GM19467 (cell line): ENCODE data around the gene ADORA2A.
A peak's percentile ranks its signal among the peaks of the same experiment; 100 is the strongest.

ENCODE experiments used
- ATAC-seq: cut with Tn5 transposase; IDR thresholded peaks from one replicate; pipeline ENCODE4 v1.9.1; 2021; ENCODE audit warnings: mild to moderate bottlenecking, moderate library complexity; ENCODE audit not compliant: unreplicated experiment

Gene ADORA2A

DNA sequence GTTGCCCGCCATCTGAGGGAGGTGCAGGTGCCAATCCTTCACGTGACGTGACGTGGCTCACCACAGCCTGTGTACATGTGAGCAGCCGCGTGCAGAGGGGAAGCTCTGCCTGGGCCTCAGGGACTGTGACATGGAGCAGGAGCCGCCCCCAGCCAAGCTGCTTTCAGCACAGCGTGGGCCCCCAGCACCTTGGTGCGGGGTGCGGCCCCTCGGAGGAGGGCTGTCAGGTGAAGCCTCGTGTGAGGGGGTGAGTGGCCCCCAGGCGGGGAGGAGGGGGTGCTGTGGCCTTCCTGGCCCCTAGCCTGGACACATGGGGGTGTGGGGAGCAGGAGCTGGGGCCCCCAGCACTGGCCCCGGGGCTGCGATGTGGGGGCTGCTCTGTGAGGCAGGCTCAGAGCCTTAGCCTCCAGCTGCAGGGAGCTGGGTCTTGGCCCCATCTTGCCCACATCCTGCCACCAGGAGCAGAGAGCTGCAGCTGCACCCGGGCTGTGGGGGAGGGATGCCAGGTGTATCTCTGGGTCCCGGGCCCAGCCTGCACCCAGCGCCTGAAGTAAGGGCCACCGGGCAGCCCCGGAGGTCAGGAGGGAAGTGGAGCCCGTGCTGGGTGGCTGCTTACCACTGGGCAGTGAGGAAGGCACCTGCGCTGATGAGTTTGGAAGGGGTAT is at the start of gene ADORA2A:
Gene ADORA2A, plus strand, starts transcription at position 100 of the 665 bp plus-strand sequence. CDS start 5,806 bp downstream, outside the sequence.
- peak; percentile 48 for ATAC-seq

- no peak for ATAC-seq
Observed at GRCh38 chr22:24379536-24379935, 47.9 kb upstream of the ADORA2A start.

- no peak for ATAC-seq
Observed at GRCh38 chr22:24380220-24380904, 47.0 kb upstream of the ADORA2A start.

GRCh38 chr22:24380905-24381230 is 46.5 kb upstream of the ADORA2A start:
- ATAC-seq, result no peak

DNA sequence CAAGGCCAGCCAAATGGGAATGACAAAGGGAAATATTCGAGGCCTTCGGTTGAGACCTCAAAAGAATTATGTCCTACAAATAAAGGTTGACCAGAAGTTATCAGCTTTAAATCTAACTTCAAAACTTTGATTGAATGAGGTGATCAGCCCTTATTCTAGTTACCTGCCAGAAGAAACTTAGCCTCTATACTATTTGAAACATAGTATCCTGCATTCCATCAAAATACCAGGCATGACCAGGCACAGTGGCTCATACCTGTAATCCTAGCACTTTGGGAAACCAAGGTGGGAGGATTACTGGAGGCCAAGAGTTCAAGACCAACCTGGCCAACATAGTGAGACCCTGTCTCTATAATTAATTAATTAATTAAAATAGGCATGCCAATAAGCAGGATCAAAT is 44.3 kb upstream of the ADORA2A start:
- no peak for ATAC-seq

DNA sequence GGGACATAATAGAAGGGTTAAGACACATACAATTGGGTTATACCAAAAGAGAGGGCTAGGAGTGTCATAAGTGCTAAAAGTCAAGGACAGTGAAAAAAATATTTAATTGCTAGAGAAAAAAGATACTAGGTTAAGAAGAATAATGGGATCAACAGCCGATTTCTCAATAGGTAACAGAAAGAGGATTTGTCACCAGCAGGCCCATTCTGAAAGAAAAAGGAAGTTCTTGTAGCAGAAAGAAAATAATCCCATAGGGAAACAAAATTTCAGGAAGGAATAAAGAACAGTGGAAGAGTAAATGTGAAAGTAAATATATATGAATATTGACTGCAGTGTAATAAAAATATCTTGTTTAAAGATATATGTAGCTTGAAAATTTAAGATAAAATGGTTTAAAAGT is 43.3 kb upstream of the ADORA2A start:
- ATAC-seq, result no peak

- no peak for ATAC-seq
Observed at GRCh38 chr22:24386937-24387471, 40.4 kb upstream of the ADORA2A start.

DNA sequence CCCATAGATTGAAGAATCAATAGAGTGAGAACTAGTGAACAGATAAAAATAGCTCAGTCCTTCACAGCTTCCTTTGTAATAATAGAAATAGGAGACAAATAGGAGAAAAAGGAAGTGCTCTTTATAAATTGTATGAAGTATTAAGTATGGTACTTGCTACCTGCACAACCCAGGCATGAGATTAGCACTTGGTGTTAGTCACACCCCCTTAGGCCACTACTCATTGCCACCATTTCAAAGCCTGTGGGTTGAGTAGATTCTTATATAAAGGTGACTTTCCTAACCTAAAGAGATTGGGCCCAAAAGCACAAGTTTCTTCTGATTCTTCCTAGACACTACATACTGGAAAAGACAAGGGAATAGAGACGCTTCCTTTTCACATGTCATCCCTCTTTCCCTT is 37.7 kb upstream of the ADORA2A start:
- no peak for ATAC-seq

- no peak for ATAC-seq
Observed at GRCh38 chr22:24390156-24390555, 37.2 kb upstream of the ADORA2A start.

GRCh38 chr22:24390576-24390975 is 36.8 kb upstream of the ADORA2A start:
- ATAC-seq, result no peak

DNA sequence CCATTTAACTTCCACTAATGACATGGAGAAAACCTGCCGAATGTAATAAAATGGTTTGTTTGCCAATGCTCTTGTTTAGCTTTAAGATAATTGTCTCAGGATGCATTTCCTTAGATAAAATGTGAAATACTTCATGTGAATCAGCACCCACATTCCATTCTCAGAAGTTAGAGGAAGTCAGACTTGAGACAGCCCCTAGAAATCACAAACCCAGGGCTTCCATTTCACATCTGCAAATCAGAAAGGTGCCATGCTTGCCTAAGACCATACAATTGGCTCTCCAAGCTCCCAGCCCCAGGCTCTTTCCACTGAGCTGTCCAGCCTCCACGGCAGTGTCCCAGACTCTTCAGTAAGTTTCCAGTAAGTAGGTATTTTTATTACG is 35.6 kb upstream of the ADORA2A start:
- no peak for ATAC-seq

DNA sequence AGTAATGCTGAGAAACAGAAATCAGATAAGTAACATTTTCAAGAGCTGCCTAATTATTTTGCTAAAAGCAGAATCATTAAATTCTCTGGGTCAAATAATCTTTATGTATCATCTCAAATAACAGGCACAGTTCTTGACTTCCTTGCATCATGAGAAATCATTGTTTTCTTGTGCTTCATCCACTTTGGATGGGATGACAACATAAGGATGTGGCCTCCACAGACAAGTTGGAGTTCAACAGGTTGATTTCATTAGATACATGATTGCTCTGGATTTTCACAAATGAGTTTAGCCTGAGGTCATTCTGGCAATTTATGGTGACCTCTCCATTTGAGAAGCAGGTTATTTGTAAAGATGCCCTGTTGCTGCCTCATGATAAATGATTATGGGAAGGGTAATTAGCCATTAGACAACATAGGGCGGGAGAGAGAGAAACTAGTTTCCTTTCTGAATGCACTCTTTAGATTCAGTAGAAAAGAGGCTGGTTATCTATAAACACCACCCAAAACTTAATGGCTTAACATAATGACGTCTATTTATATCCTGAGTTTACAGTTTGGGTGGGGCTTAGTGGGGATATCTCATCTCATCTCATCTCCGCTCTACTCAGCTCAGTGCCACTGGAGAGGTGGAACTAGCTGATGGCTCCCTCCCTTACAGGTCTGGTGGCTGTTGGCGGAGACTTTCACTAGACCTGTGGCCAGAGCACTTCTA is 35.0 kb upstream of the ADORA2A start:
- ATAC-seq, result no peak

DNA sequence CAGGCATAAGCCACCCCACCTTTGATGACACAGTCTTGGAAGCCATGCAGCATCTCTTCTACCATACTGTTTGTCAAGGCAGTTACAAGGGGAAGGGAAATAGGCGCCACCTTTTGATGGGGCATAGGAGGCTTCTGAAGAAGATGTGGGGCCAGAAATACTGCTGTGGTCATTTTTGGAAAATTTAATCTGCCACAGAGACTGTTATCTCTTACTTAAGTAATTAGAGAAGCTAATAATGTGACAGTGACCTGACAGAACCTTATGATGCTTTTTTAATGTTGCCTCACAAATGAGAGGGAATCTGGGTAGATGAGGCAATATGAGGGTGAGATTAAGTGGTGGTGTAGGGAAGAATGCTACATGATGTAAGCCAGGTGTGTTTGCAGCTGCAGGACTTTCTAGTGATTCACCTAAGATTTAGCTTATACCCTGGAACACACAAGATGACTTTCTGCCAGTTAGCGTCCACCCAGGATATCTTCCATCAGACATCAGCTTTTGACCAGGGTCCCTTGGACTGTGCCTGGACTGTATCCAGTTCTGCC is 34.3 kb upstream of the ADORA2A start:
- ATAC-seq, result no peak

GRCh38 chr22:24393848-24394247 is 33.6 kb upstream of the ADORA2A start:
- ATAC-seq, result no peak

DNA sequence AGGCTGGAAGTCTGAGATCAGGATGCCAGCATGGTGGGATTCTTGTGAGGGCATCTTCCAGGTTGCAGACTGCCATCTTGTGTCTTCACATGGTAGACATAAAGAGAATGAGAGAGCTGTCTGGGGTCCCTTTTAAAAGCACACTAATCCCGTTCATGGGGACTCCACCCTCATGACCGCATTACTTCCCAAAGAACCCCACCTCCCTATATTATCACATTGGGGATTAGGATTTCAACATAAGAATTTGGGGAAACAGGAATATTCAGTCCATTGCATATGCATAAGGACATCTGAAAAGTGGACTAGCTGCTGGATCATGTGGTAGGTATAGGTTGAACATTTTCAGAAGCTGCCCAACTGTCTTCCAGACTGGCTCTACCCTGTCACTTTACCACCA is 33.1 kb upstream of the ADORA2A start:
- no peak for ATAC-seq

DNA sequence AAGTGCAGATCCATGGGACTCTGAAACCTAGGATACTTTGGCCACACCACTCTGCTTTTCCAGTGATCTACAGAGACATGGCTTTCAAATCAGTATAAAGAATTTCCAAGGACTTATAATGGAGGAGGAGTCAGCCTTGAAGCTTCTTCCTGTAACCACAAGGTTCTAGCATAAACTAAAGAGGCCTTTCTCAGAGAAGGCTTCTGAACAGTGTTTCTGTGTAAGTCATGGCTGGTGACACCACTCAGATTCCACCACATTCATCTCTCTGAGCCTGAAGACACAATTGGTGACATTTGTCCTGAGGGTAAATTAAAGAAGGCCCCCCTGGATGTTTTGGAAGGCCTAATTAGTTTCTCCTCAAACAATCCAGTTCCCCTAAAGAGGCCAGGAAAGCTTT is 29.0 kb upstream of the ADORA2A start:
- ATAC-seq, result no peak

GRCh38 chr22:24400034-24400725 is 27.2 kb upstream of the ADORA2A start:
- ATAC-seq, result no peak

DNA sequence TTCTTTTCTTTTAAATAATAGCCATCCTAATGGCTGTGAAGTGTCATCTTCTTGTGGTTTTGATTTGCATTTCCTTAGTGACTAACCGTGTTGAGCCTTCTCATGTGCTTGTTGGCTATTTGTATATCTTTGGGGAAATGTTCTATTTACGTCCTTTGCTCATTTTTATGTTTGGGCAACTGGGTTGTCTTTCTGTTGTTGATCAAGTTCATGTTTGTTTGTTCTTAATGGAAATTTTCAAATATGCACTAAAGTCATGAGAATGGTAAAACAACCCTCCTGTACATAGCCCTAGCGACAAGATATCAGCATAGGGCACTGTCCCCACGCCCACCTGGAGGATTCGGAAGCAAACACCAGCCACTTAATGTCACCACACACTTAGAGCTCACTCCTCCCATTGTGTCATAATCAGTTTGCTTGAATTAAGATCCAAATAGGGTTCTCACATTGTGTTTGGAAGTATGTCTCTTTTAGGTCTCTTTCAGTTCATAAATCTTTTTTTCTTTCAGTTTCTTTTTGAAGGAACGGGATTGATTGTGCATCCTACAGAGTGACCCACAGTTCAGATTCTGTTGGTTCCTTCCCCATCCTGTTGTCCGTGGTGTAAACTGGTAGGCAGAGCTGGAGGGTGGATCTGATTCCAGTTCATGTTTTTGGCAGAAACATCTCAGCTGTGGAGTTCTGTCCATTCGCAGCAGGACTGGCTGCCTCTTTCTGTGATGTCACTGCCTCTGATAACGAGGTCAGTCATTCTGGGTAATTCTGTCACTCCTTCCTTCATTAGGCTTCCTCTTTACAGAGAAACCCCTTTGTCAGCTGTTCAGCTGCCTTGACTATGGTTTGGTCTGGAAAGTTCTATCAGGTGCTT is 26.4 kb upstream of the ADORA2A start:
- ATAC-seq, result no peak

GRCh38 chr22:24401931-24402367 is 25.4 kb upstream of the ADORA2A start:
- ATAC-seq, result no peak
